Middle frontal gyrus (tissue), 1 donor: ENCODE data around the gene IL1RAP.

Experiments used
- DNase-seq: peaks from one replicate; pipeline ENCODE4 v3.0.0-alpha.2; 2015; ENCODE audit warnings: low spot score; ENCODE audit errors: extremely low spot score

The IL1RAP gene

DNA sequence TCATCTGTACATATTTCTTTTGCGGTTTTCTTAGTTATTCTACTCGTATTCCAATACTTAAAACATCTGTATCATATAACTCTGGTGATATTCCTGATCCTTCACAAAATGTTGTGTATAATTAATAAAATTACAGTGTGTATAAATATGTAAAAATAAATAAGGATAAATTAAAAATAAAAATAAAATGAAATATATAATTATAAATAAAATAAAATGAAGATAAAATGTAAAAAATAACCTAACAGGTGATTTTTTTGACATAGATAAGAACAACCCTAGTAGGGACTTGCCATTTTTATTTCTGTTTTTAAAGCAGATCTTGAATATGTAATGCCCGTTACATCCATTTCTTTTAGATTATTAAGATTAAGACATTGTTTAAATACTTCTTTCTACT, 25.6 kb downstream of the IL1RAP start:
- no peak for DNase-seq

DNA sequence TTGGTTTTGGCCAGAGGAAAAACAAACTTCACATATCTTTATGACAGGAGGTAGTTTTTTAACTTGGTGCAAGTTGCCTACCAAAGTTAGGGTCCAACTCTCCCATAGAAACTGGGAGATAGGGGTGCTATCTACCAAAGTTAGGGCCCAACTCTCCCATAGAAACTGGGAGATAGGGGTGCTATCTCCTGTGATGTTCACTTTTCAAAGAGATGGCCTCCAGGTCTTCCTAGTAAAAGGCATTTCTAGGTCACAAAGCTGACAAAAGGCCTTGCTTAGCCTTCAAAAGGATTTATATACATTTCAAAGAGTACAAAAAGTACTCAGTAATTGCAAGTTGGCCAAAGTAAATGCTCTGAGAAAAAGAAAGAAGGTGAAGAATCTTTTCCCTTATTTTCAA, 27.1 kb downstream of the IL1RAP start:
- no peak for DNase-seq

DNA sequence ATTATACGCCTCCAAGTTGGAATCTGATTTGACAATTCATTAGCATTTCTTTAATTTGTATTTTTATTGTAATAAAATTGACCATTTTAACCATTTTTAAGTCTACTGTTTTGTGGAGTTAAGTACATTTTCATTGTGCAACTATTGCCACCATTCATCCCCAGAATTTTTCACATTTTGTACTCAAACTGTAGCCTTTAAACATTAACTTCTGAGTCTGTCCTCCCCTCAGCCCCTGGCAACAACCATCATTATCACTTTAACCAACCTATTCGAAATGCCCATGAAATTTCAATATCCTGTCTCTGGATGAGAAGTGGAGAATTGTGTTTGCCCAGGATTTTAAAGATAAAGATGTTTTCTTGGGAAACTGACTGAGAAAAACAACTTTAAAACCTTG, 27.7 kb downstream of the IL1RAP start:
- DNase-seq: no peak

DNA sequence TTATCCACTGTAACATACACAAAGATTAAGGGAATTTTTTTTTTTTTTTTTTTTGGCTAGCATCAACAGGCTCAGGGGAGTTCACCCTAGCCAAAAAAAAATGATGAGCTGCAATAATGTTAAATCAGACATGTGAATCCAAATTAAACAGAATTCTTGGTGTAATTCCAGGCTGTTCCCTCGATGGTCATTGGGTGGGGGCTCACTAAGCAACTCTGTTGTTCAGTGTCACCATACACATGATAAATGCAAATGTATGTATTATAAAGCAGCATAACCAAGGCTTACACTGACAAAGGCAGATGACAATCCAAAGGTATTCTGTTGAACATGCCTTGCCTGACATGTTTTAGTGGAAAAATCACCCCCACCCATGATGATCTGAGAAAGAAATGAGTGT, 29.0 kb downstream of the IL1RAP start:
- DNase-seq: no peak

DNA sequence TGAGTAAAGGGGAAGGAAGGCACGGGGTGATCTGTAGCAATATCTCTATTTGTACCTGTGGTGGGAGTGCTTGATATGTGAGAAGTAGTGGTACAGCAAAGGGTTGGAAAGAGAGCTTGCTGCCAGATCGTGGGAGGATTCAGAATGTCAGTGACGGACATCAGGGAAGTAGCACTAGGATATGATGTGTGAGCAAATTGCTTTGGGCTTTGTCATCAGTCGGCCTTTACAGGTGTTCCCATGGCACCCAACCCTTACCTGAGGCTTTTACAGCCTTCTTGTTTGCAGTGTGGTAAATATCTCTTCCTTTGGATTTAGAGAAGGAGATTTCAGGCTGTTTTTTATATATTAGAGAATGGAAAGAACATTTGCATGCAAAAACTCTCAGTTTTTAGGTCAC, 29.8 kb downstream of the IL1RAP start:
- DNase-seq: no peak

DNA sequence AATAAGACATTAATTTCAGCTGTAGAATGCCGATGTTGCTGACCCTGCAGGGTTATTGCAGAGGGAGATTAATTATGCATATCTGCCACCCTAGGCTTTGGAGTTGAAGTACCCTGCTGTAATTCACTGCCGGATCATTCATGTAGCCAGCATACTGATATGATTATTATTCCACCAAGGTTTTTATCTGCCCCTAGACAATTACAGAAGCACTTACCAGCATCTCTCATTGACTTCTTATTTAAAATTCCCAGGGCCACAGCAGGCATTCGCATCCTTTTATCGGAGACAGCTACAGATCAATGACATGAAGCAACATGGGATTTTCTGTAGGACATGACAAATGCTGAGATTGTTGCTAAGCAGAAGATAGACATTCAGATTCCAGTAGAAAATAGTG, 31.3 kb downstream of the IL1RAP start:
- DNase-seq: no peak

DNA sequence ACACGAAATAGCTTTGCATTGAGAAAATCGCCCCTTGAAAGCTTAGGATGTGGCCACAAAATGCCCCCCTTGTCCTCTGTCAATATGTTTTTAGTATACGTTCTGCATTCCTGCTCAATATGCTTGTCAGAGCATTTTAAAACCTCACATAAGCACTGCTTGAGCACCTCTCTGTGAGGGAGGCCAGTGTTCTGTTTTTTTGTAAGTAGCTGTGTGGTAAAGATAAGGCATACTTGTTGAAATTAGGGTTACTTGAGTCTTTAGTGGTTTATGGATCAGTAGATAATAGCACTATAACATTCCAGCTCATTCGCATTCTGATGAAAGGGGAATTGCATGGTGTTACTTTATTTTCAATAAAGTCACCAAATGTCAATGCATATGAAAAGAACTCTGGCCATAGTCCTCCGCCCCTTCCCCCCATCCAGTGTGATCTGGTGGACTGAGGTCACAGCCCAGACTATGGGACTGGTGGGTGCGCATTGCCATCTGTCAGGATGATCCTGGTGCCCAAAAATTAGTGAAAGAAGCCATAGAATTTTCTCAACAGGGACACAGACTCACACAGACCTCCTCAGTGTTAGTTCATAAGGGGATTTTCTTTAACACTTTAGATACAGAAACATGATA, 33.1 kb downstream of the IL1RAP start:
- no peak for DNase-seq

DNA sequence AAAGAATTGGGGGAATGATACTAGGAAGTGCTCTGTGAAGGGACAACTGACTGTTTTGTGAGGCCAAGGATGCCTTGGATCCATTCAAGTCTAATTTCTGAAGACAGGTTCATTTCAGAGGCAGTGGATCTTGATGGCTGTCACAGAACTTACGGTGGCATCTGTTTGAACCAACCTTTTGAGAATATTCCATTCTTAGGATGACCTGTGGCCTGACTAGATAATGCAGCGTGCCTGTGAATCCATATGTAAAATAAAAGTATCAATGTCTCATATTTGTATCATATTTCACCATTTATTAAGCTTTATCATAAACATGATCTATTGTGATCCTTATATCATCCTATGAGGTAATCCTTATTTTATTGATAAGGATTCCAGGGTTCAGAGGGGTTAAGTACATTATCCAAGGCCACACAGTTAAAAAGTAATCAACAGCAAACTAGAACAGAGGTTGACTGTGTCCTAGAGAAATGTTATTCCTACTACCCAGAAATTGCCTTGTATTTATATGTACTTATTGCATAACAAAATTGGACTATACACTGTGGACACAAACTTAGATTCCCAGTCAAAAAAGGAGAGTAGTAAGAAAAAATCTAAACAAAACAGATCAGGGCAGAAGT, 34.3 kb downstream of the IL1RAP start:
- no peak for DNase-seq

DNA sequence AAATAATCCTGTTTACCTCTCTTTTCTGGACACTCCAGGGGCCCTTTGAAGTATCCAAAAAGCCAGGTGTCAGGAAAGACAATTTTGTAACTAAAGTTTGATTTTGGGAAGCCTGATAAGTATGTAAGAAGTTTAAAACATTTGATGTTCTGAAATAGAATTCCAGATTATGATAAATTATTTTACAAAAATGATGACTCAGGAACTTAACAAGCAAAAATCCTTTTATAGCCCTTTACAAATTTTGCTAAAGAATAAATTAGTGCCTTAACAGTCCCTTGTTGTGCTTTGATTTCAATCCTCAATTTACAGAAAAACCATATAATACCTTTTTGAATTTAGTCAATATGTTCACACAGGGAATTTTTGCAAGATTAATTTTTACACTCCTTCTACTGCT, 38.1 kb downstream of the IL1RAP start:
- no peak for DNase-seq

DNA sequence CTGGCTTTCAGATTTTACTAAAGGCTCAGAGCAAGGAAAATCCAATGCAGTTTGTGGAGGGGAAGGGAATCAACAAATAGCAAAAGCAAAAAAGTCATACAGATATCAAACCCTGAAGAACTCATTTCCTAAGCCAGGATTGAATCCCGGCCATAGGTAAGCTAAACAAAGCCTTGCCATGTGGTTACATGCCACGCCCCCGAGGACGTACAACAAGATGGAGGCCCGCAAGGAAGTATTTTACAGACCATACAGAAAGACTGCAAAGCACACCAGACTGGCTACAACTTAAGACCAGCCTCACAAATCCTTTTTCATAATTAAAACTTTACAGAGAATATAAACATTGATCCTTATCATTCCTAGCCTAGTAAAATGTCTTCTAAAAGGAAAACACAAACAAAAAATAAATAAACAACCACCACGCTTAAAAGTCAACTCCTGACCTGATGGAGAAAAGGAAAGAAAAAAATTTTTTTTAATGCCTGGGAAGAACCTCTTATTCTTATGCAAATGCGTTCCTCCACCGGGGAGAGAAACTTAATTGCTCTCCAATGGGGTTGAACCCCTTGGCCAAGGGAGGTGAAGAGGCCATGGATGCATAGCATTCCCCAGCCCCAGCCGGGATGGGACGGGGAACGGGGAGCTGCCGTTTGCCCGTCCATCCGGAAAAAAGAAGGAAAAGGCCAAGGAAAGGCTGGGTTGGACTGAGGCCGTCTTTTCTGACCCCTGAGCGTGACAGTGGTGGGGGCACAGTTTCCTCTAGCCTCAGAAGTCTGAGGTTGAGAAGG, 39.3 kb downstream of the IL1RAP start:
- DNase-seq: no peak

DNA sequence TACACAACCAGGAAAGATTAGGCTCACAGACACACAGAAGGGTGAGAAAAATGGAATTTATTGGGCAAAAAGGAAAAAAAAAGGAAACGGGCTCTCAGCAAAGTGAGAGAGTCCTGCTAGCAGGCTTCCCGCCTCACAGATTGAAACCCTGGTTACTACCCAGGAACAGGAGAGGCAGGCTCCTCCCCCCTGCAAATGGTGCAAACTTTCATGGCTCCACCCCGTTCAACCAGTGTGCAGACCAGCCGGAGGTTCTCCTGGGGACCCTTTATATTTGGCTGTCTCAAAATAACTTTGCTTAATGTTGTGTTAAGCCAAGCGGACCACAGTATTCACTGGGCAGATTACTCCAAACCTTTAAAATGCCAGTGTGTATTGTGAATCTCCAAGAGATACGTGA, 40.3 kb downstream of the IL1RAP start:
- DNase-seq: no peak

DNA sequence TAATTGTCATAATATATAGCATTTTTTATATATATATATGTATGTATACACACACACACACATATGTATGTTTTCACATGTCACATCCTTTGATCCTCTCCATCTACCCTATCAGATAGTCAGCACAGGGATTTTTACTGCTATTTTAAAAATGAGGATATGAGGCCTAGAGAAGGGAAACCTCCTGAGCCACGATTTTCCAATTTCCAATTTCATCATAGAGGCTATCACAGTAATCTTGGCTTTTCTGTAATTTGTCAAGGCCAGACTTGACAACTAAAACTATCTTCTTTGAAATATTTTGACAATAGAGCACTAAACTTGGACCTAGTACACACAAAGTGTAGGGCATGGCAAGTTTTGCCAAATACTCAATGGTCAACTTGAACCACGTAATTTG, 42.5 kb downstream of the IL1RAP start:
- no peak for DNase-seq

DNA sequence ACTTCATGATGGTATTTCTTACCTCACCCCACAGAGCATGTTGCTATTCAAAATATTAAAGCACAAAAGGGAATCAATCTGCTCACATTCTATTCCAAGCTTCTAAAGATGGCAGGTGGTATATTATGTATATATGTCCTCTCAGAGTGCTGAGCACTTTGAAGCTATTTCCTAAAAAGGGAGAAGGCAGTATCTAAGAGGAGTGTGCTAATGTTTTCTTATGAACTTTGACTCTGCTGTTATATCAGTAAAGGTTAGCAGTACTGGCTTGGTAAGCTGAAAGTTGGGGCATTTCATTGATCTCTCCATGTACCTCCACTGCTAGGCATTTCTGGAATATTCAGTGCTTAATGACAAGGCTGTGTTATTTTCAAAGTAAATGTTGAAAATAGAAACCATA, 43.4 kb downstream of the IL1RAP start:
- DNase-seq: no peak

DNA sequence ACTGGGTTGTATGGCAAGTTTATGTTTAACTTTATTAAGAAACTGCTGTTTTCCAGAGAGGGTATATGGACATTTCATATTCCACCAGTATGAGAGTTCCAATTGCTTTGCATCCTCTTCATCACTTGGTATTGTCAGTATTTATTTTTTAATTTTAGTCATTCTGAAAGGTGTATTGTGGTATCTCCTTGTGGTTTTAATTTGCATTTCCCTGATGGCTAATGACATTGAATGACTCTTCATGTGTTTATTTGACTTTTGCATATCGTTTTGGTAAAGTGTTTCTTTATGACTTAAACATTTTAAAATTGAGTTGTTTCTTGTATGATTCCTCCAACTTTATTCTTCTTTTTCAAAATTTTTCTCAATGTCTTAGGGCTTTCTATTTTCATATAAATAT, 44.4 kb downstream of the IL1RAP start:
- no peak for DNase-seq

DNA sequence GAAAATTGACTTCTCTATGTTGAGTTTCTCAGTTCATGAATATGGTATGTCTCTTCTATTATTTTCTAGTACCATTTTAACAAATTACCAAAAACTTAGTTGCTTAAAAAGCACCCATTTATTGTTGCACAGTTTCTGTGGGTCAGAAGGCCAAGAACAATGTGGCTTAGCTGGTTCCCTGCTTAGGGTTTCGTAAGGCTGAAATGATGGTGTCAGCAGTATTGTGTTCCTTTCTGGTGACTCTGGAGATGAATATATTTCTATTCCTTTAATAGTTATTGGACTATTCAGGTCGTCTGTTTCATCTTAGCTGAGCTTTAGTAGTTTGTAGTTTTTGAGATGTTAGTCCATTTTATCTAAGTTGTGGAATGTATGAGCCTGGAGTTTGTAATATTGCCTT, 44.9 kb downstream of the IL1RAP start:
- no peak for DNase-seq

DNA sequence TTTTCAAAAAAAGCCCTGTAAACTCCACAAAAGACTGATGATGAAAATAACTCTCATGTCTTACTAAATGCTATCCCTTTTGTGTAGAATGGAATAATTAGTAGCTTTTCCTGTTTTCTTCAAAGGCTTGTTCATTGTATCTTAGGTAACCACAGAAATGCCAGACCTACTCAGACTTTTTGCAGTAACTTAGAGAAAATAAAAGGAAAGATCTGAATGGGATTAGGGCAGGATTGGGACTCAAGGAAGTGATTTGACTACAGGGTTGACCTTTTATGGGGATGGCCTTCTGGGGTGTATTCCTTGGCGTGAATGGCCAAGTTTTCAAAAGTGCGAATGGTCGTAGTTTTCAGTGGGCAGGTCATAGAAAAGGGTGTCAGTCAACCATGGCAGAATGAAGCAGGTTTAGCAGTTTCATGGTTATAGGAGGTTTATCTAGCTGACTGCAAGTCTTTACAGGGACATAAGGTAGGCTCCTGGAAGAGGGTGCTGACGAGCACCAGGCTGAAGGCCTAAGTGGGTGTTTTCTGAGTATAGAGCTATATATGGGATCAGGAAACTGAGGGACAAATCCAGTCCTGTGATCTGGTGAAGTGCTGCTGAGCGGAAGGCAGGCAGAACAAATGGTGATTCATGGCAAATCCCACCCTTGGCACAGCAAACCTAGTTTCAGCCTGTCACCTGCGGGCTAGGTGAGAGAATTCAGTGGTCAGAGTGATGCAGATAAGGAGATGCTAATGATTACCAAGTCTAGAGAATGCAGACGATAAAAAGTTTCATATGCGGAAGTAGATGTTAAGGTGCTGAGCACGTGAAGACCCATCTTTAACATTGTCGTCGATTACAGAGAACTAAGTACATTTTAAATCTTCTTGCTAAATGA, 46.4 kb downstream of the IL1RAP start:
- DNase-seq: no peak

DNA sequence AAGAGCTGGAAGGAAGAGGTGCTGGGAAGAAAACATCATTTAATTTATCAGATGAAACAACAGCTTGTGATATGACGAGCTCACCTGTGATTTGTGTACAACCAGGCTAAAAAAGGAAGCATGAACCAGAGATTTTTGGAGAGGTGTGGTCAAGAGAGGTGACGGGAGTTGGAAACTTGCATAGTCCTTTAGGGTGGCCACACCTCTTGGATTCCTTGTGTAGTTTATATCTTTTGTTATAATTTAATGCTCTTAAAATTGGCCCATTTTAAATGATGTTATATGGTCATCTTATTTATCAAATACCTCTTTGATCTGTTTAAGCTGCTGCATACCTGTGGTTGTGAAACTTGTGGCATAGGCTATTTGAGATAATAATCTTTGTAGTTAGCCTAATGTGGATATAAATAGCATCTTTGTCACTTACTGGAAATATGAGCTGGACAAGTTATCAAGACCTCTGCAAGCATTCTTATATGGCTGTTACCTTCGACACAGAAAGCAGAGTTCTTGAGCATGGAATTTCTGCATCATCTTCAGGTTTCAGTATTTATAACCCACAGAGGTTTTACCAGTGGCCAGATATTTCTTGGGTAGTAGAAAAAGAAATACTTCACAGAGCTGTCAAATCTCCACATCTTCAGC, 49.1 kb downstream of the IL1RAP start:
- no peak for DNase-seq

DNA sequence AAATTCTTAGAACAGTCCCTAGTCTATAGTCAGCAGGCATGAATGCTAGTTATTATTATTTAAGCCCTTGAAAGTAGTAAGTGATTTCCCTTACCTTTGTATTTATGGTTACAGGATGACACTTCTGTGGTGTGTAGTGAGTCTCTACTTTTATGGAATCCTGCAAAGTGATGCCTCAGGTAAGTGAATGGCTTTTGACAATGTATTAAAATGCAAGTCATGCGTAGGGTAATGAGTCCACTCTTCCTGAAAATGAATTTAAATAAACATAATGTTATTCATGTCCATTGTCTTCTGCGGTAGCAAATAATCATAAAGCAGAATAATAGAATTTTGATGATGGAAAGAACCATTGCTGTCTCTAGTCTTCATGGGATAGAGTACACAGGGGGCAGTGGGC, 50.3 kb downstream of the IL1RAP start:
- no peak for DNase-seq

DNA sequence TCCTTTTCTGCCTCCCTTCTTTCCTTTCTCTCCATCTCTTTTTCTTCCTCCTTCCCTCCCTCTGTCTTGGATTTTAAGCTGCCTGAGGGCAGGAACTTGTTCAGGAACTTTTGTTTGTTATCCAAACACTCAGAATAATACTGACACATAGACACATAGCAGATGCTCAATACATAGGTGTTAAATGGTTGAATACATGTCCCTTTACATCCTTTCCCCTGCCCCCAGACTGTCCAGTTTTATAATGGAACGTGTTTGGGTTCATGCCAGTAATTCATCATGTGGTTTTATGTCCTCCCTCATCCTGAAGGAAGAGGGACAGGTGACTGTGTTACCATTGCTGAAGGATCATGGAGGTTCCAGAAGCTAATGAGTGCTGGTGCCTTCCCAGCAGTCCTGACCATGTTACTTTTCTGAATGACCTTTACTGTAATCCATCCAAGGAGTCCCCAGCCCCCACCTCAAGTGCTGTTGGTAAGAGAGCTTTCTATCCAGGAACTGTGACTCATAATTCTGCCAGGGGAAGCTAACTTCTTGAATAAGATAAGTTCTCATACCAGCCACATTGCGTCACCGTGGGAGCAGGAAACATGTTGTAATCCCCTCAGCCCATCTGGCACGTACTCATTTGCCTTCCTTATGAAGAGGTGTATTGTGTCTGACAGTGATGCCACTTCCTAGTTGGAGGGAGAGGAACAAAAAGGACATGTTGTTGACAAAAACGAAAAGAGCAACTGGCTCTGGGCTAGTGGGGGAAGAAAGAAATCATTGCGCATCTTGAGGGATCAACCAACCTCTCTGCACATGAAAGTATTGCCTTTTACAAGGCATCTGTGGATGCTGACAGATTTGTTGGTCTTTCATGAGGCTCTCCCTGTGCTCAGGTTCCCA, 52.4 kb downstream of the IL1RAP start:
- peak; percentile 12 for DNase-seq

DNA sequence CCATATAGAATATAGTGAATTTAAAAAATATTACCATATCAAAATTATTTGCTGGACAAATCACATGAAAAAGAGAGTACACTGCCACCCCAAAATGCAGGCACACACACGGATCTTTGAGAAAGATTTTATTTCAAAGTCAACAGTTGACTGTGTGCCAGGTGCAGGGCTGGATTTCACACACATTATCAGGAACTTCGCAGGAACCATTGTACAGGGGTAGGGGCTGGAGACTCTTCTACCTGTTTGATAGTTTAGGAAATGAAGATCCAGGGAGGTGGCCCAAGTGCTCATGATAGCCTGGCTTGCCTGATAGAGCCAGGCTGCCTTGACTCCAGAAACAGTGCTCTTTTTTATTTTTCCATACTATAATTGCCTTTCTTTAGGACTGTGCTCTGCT, 54.2 kb downstream of the IL1RAP start:
- no peak for DNase-seq
